ENCODE data around the gene ANTXR2. TPM values are rescaled to one million over a fixed set of nuclear protein-coding genes. Genes with fewer than 3 reads are reported as not detected.
A peak's percentile ranks its signal among the peaks of the same experiment; 100 is the strongest.

The ANTXR2 gene
- total and polyA plus RNA-seq, 9 of the 15 experiments (the other 6 are each of a cell fraction or from before 2014, with no cell fraction given): 10.1 to 83.8 (median 60.3) TPM

DNA sequence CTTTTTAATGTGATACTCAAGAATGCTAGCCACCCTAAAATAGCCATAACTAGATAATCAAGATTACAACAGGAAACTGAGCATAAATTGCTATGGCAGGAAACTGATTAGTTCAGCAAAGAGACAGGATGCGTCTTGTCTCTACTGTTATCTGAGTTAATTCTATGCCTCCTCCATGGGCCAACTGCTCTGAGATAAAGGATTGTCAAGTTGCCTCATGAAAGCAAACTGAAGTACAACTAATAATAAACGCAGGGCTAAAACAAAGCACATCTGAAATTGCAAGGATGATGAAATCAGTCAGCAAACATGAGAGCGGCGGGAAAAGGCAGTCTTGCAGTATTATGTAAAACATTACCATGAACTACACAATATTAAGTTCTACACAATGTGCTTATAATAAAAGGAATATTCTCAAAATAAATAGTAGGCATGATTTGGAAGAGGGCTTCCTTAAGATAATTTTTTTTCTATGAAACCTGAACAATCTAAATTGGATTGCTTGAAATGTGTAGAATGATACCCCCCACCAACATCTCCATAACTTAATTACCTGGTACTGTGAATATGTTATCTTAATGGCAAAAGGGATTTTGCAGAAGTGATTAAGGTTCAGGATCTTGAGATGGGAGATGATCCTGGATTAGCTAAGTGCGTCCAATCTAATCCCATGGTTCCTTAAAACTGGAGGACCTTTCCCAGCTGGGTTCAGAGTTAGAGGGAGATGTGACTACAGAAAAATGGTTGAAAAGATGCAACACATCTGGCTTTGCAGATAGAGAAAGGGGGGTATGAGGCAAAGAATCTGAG lies 65.9 kb downstream of the ANTXR2 start (continued):
- TF ChIP-seq ZMIZ1 (IDR thresholded peaks at IDR 0.05; ENCODE audit: low read depth in 2 of 2, low read length in 2 of 2): peak in 1 of 2 experiments; percentile 83; a peak in 2 of 4 replicates
- no peak for TF ChIP-seq CC2D1A (IDR thresholded peaks at IDR 0.05)
- TF ChIP-seq, protein P1, sequence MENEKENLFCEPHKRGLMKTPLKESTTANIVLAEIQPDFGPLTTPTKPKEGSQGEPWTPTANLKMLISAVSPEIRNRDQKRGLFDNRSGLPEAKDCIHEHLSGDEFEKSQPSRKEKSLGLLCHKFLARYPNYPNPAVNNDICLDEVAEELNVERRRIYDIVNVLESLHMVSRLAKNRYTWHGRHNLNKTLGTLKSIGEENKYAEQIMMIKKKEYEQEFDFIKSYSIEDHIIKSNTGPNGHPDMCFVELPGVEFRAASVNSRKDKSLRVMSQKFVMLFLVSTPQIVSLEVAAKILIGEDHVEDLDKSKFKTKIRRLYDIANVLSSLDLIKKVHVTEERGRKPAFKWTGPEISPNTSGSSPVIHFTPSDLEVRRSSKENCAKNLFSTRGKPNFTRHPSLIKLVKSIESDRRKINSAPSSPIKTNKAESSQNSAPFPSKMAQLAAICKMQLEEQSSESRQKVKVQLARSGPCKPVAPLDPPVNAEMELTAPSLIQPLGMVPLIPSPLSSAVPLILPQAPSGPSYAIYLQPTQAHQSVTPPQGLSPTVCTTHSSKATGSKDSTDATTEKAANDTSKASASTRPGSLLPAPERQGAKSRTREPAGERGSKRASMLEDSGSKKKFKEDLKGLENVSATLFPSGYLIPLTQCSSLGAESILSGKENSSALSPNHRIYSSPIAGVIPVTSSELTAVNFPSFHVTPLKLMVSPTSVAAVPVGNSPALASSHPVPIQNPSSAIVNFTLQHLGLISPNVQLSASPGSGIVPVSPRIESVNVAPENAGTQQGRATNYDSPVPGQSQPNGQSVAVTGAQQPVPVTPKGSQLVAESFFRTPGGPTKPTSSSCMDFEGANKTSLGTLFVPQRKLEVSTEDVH (IDR thresholded peaks at IDR 0.05; ENCODE audit: low read depth, partially characterized antibody): peak; percentile 75
- peak; percentile 67; the same call in 1 of the 2 replicates for TF ChIP-seq IRF9 (tag; IDR thresholded peaks at IDR 0.05)
- TF ChIP-seq ILF3 (IDR thresholded peaks at IDR 0.05; ENCODE audit: borderline replicate concordance): no peak
- peak; percentile 86 for TF ChIP-seq CBFA2T2 (conservative IDR thresholded peaks at IDR 0.05)
- TF ChIP-seq ZNF766 (CRISPR knock-in tag; conservative IDR thresholded peaks at IDR 0.05): peak; percentile 46; the same call in 1 of the 2 replicates
- TF ChIP-seq, protein P2, sequence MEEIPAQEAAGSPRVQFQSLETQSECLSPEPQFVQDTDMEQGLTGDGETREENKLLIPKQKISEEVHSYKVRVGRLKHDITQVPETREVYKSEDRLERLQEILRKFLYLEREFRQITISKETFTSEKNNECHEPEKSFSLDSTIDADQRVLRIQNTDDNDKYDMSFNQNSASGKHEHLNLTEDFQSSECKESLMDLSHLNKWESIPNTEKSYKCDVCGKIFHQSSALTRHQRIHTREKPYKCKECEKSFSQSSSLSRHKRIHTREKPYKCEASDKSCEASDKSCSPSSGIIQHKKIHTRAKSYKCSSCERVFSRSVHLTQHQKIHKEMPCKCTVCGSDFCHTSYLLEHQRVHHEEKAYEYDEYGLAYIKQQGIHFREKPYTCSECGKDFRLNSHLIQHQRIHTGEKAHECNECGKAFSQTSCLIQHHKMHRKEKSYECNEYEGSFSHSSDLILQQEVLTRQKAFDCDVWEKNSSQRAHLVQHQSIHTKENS (CRISPR knock-in tag; IDR thresholded peaks at IDR 0.05): no peak
- TF ChIP-seq ZBTB33 (CRISPR knock-in tag; IDR thresholded peaks at IDR 0.05): peak; percentile 53; the same call in 1 of the 2 replicates
- TF ChIP-seq NFE2 (IDR thresholded peaks at IDR 0.05; ENCODE audit: low read depth): peak; percentile 41; the same call in 1 of the 2 replicates
- peak; percentile 85 for TF ChIP-seq TAL1 (IDR thresholded peaks at IDR 0.05)
- TF ChIP-seq, protein P3, sequence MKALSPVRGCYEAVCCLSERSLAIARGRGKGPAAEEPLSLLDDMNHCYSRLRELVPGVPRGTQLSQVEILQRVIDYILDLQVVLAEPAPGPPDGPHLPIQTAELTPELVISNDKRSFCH (CRISPR knock-in tag; IDR thresholded peaks at IDR 0.05): no peak
- TF ChIP-seq, protein P3 (tag; IDR thresholded peaks at IDR 0.05): 0 out of 2 replicates have a peak, but pooled peaks have one; percentile 27
- TF ChIP-seq SMAD1 (IDR thresholded peaks at IDR 0.05; ENCODE audit: low read depth, low read length, partially characterized antibody): peak; percentile 87
- TF ChIP-seq LEF1 (IDR thresholded peaks at IDR 0.05): peak; percentile 84
- TF ChIP-seq SOX6 (IDR thresholded peaks at IDR 0.05): peak; percentile 99

All from K562 (cell line).